H1 (cell line): ENCODE measurements around the gene GHRL. TPM values are rescaled to one million over a fixed set of nuclear protein-coding genes. Genes with fewer than 3 reads are reported as not detected.

Source experiments
- CTCF ChIA-PET: fragments of 300-600 bp; sonication (Branson Sonifier 250); formaldehyde crosslinking; loops from one replicate; lab custom pipeline; 2021; ENCODE audit not compliant: partially characterized antibody; lab: Charles Lee
- POLR2A ChIA-PET: fragments of 300-600 bp; sonication (Branson Sonifier 250); formaldehyde crosslinking; loops from one replicate; lab custom pipeline; 2021; ENCODE audit warnings: inconsistent platforms; ENCODE audit not compliant: partially characterized antibody; lab: Charles Lee
- DNase-seq, 2 experiments: peaks; one replicate each; pipeline versions ENCODE4 v3.0.0 to v3.0.0-alpha.2; 2010 to 2022; ENCODE audit warnings: low spot score in 2 of 2, low read depth in 1 of 2, mixed read lengths in 1 of 2
- FAIRE-seq: peaks from 2 replicates; lab custom pipeline; 2011; peaks lifted over from hg19 to GRCh38; lab: Jason Lieb, UNC
- H2AFZ ChIP-seq: 2 replicates; pipeline ENCODE4 v1.8.1; 2012; ENCODE audit warnings: low read length, inconsistent platforms
- H2AK5ac ChIP-seq: 2 replicates; pipeline ENCODE4 v1.6.1; 2013; ENCODE audit warnings: low read depth, low read length
- H2BK120ac ChIP-seq: replicated peaks from 2 replicates; pipeline ENCODE3; 2013; ENCODE audit warnings: low read depth, low read length, inconsistent platforms
- H2BK12ac ChIP-seq: 2 replicates; pipeline ENCODE4 v1.6.1; 2013; ENCODE audit warnings: low read depth, low read length
- H2BK15ac ChIP-seq: 2 replicates; pipeline ENCODE4 v1.6.1; 2013; ENCODE audit warnings: low read length
- H2BK20ac ChIP-seq: 2 replicates; pipeline ENCODE4 v1.6.1; 2013; ENCODE audit warnings: low read length
- H2BK5ac ChIP-seq: 2 replicates; pipeline ENCODE4 v1.6.1; 2013; ENCODE audit warnings: low read depth, low read length
- H3K14ac ChIP-seq: 2 replicates; pipeline ENCODE4 v1.6.1; 2013; ENCODE audit warnings: inconsistent platforms; ENCODE audit not compliant: insufficient read length
- H3K18ac ChIP-seq: 2 replicates; pipeline ENCODE4 v1.6.1; 2013; ENCODE audit warnings: low read length; ENCODE audit errors: extremely low read depth
- H3K23ac ChIP-seq: 2 replicates; pipeline ENCODE4 v1.6.1; 2013; ENCODE audit warnings: inconsistent platforms; ENCODE audit not compliant: insufficient read length
- H3K23me2 ChIP-seq: 2 replicates; pipeline ENCODE4 v1.6.1; 2013; ENCODE audit warnings: low read depth, low read length
- H3K27ac ChIP-seq: 2 replicates; pipeline ENCODE4 v1.6.1; 2011; ENCODE audit warnings: low read depth, low read length, inconsistent platforms
- H3K27me3 ChIP-seq, 4 experiments: replicated peaks in 1 of 4; 1 replicate in 1 of 4; 2 replicates in 3 of 4; pipeline versions ENCODE4 v1.6.1 to v1.8.1; 2011 to 2013; ENCODE audit warnings: low read length in 3 of 4, mild to moderate bottlenecking in 3 of 4, inconsistent platforms in 2 of 4, mixed read lengths in 2 of 4, moderate library complexity in 1 of 4; ENCODE audit not compliant: control insufficient read depth in 3 of 4, insufficient read depth in 3 of 4; ENCODE audit errors: extremely low read depth in 1 of 4
- H3K36me3 ChIP-seq, 4 experiments: 2 replicates each; pipeline versions ENCODE4 v1.6.1 to v1.8.1; 2011 to 2013; ENCODE audit warnings: mild to moderate bottlenecking in 4 of 4, low read length in 3 of 4, moderate library complexity in 2 of 4, control low read depth in 1 of 4, inconsistent platforms in 1 of 4; ENCODE audit not compliant: insufficient read depth in 4 of 4, control insufficient read depth in 2 of 4
- H3K4ac ChIP-seq: replicated peaks from 2 replicates; pipeline ENCODE3; 2013; ENCODE audit warnings: low read length, low read depth, mixed read lengths, inconsistent platforms; ENCODE audit not compliant: insufficient read length
- H3K4me1 ChIP-seq, 4 experiments: replicated peaks in 1 of 4; 1 replicate in 1 of 4; 2 replicates in 3 of 4; pipeline versions ENCODE4 v1.6.1 to v1.8.1; 2011 to 2013; ENCODE audit warnings: low read length in 3 of 4, inconsistent platforms in 2 of 4, mixed read lengths in 1 of 4; ENCODE audit not compliant: insufficient read depth in 4 of 4, control insufficient read depth in 3 of 4
- H3K4me2 ChIP-seq, 2 experiments: 2 replicates each; pipeline versions ENCODE4 v1.6.1 to v1.8.1; 2011 to 2013; ENCODE audit warnings: low read depth in 2 of 2, low read length in 2 of 2, control low read depth in 1 of 2, inconsistent platforms in 1 of 2, mild to moderate bottlenecking in 1 of 2; ENCODE audit not compliant: insufficient read depth in 1 of 2
- H3K4me3 ChIP-seq, 4 experiments: fragments of 200-600, 300-600 bp in 1 of 4; sonication (generic), shearing (Covaris generic), sonication (Bioruptor Twin) in 1 of 4; 2 replicates each; pipeline versions ENCODE4 v1.5.1 to v1.8.1; 2011 to 2016; ENCODE audit warnings: low read length in 4 of 4, low read depth in 3 of 4, control low read depth in 2 of 4, inconsistent platforms in 2 of 4, mild to moderate bottlenecking in 2 of 4, mixed read lengths in 1 of 4, moderate library complexity in 1 of 4; ENCODE audit not compliant: insufficient read depth in 2 of 4; ENCODE audit errors: extremely low read depth in 1 of 4
- H3K56ac ChIP-seq: replicated peaks from 2 replicates; pipeline ENCODE3; 2013; ENCODE audit warnings: low read depth, mild to moderate bottlenecking, mixed read lengths, low read length, inconsistent platforms; ENCODE audit not compliant: insufficient read length
- H3K79me1 ChIP-seq: 2 replicates; pipeline ENCODE4 v1.6.1; 2013; ENCODE audit warnings: low read depth, low read length, control low read depth
- H3K79me2 ChIP-seq, 2 experiments: 2 replicates each; pipeline versions ENCODE4 v1.6.1 to v1.8.1; 2012 to 2013; ENCODE audit warnings: low read length in 2 of 2, mild to moderate bottlenecking in 2 of 2, inconsistent platforms in 1 of 2; ENCODE audit not compliant: insufficient read depth in 2 of 2, control insufficient read depth in 1 of 2
- H3K9ac ChIP-seq, 4 experiments: replicated peaks in 1 of 4; 1 replicate in 1 of 4; 2 replicates in 3 of 4; pipeline versions ENCODE4 v1.6.1 to v1.8.1; 2011 to 2013; ENCODE audit warnings: low read depth in 3 of 4, low read length in 3 of 4, control low read depth in 2 of 4, mild to moderate bottlenecking in 2 of 4, moderate library complexity in 2 of 4, inconsistent platforms in 1 of 4; ENCODE audit errors: extremely low read depth in 1 of 4
- H3K9me3 ChIP-seq, 2 experiments: 2 replicates each; pipeline versions ENCODE4 v1.6.1 to v1.8.1; 2012 to 2013; ENCODE audit warnings: mild to moderate bottlenecking in 2 of 2, moderate library complexity in 2 of 2, control low read depth in 1 of 2, inconsistent platforms in 1 of 2, low read depth in 1 of 2, low read length in 1 of 2, mixed read lengths in 1 of 2; ENCODE audit not compliant: insufficient read depth in 2 of 2
- H4K20me1 ChIP-seq, 2 experiments: replicated peaks in 1 of 2; 2 replicates each; pipeline versions ENCODE3 to v1.8.1; 2011 to 2013; ENCODE audit warnings: inconsistent platforms in 2 of 2, low read length in 2 of 2, mild to moderate bottlenecking in 1 of 2; ENCODE audit not compliant: insufficient read depth in 2 of 2, control insufficient read depth in 1 of 2
- H4K5ac ChIP-seq: 2 replicates; pipeline ENCODE4 v1.6.1; 2013; ENCODE audit warnings: low read length, low read depth, mixed read lengths, inconsistent platforms; ENCODE audit not compliant: insufficient read length
- H4K8ac ChIP-seq: 2 replicates; pipeline ENCODE4 v1.8.0; 2013; ENCODE audit warnings: mild to moderate bottlenecking, moderate library complexity, low read length, inconsistent platforms; ENCODE audit not compliant: insufficient read depth; ENCODE audit errors: extremely low read depth
- H4K91ac ChIP-seq: replicated peaks from 2 replicates; pipeline ENCODE3; 2013; ENCODE audit warnings: low read length, mixed read lengths, inconsistent platforms; ENCODE audit not compliant: insufficient read length
- RXRA ChIP-seq: IDR thresholded peaks from 2 replicates; pipeline ENCODE4 v1.6.1; 2011; ENCODE audit warnings: low read depth, mild to moderate bottlenecking, low read length, moderate library complexity; ENCODE audit not compliant: insufficient read depth
- SP1 ChIP-seq: IDR thresholded peaks from 2 replicates; pipeline ENCODE4 v1.6.1; 2011; ENCODE audit warnings: low read depth, low read length
- WGBS, 2 experiments: shearing (Covaris generic) in 1 of 2; methylation state at CpG; one replicate each; pipeline versions ENCODE4 v1.1.6 to v1.1.7; 2013 to 2015; ENCODE audit warnings: low lambda C conversion rate in 2 of 2, mixed read lengths in 2 of 2, inconsistent platforms in 1 of 2, low coverage in 1 of 2, missing lambda C conversion rate in 1 of 2; ENCODE audit not compliant: insufficient replicate concordance in 2 of 2, insufficient coverage in 1 of 2, insufficient read length in 1 of 2; ENCODE audit errors: extremely low coverage in 1 of 2, missing lambda C conversion rate in 1 of 2; 5-methylcytosine and 5-hydroxymethylcytosine counted together
- polyA plus RNA-seq, 7 experiments: library from polyadenylated mRNA; depleted of rRNA in 3 of 7; stranded (reverse) in 5 of 7; unstranded in 2 of 7; fragments of >200 nt in 5 of 7; fragments of 200-250 nt in 2 of 7; gene quantifications; 1 replicate in 5 of 7; 2 replicates in 1 of 7; 4 replicates in 1 of 7; pipeline versions ENCODE4 v1.2.1 to v1.2.3, GENCODE V29; 2011 to 2013; ENCODE audit warnings: missing spikeins in 2 of 7, mixed read lengths in 2 of 7
- total RNA-seq: library from RNA; stranded (reverse); fragmentation: NEBNext Ultra II Directional; extraction: Animal tissue kit (Norgen Biotek cat#: 25700); gene quantifications from 2 replicates; pipeline ENCODE4 v1.2.1, GENCODE V29; 2021

Gene GHRL
- total and polyA plus RNA-seq, 2 of the 8 experiments (the other 6 are each of a cell fraction or from before 2014, with no cell fraction given), result 0.32 to 0.35 TPM

GRCh38 chr3:10285272-10286132 lies 7.2 kb downstream of the GHRL start:
- Histone ChIP-seq H4K91ac (no peak overlapping the region), H3K27ac (no peak overlapping the region), H4K20me1 (peaks cover 0 to 4% of the 10 kb centered on the region in 2 experiments), H4K8ac (no peak overlapping the region), H2AFZ (no peak overlapping the region), H3K79me1 (no peaks in the 10 kb centered on the region; the same call in 1 of the 2 replicates), H2BK5ac (no peak overlapping the region), H3K27me3 (no peaks in the 10 kb centered on the region), H3K18ac (no peak overlapping the region), H4K5ac (no peak overlapping the region), H2BK20ac (no peak overlapping the region), H3K4ac (no peak overlapping the region), H3K79me2 (no peaks in the 10 kb centered on the region), H3K4me1 (peaks cover 0 to 7% (median 4%) of the 10 kb centered on the region in 4 experiments; a peak in 6 of 7 replicates), H2BK12ac (no peak overlapping the region), H3K14ac (no peak overlapping the region), H2AK5ac (no peak overlapping the region), H2BK15ac (no peak overlapping the region), H3K23ac (no peak overlapping the region), H2BK120ac (no peak overlapping the region), H3K9me3 (no peaks in the 10 kb centered on the region), H3K23me2 (no peaks in the 10 kb centered on the region), H3K9ac (no peak overlapping the region), H3K56ac (no peak overlapping the region), H3K4me2 (no peak overlapping the region), H3K4me3 (no peak overlapping the region), H3K36me3 (peaks cover 4 to 13% (median 8%) of the 10 kb centered on the region in 4 experiments)
- POLR2A ChIA-PET, result interaction anchor here (2.1 kb wide), 1 partner anchor 9 kb away, joined by 7 read pairs; no protein-coding TSS in a partner anchor
- DNase-seq (no peak), FAIRE-seq (no peak)
- 93% methylated on average over 12 of the region's 12 CpGs; no CpG with 5 or more reads in 1 of the 2 experiments for WGBS, 2 experiments
- TF ChIP-seq SP1 (no peak), RXRA (no peak)
- CTCF ChIA-PET, result interaction anchor here (0.8 to 3.1 kb wide), 12 partner anchors 11 to 298 kb away, joined by 3 to 11 read pairs (median 5); no protein-coding TSS in a partner anchor
